Measurements from ENCODE around the gene RMDN3.

The RMDN3 gene

DNA sequence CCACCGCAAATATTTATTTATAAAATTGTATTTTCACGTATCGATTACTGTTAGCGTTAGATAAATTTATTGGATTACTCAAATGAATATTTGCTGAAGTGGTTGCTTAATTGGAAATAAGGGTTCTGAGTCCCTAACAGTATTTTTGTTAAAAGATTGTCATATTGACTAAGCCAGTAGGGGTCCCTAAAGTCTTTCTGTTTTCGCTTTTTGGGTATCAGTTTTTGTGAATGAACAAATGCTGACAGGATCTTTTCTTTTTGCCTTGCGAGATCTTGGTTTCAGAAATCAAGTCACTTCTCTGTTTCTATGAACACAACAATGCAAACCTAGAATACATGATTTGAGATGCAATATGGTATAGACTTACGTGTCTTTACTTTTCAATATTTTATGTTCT lies 53.0 kb downstream of the RMDN3 start:
- peak overlapping the region in 1 of 2 donors; percentile 22 for H3K27ac ChIP-seq (ENCODE audit: low read depth in 2 of 2, low read length in 2 of 2)

DNA sequence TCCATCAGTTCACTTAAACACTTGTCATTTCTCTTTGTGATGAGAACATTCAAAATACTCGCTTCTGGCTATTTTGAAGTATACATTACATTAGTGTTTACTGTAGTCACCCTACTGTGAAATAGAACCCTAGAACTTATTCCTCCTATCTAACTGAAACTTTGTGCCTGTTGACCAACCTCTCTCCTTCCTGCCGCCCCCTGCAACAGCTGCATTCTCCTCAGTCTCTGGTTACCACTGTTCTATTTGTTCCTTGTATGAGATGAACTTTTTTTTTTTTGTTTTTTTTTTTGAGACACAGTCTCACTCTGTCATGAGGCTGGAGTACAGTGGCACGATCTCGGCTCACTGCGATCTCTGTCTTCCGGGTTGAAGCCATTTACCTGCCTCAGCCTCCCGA lies 57.1 kb downstream of the RMDN3 start:
- no peaks in the 10 kb centered on the region for H3K36me3 ChIP-seq (ENCODE audit: control insufficient read depth in 2 of 2, insufficient read depth in 2 of 2, low read length in 2 of 2)
- no peaks in the 10 kb centered on the region for H3K27me3 ChIP-seq (ENCODE audit: control insufficient read depth in 2 of 2, insufficient read depth in 2 of 2, low read length in 2 of 2)
- H3K4me1 ChIP-seq (ENCODE audit: control insufficient read depth in 2 of 2, insufficient read depth in 2 of 2, low read length in 2 of 2), result peaks cover 16 to 20% of the 10 kb centered on the region in 2 donors
- H3K9me3 ChIP-seq (ENCODE audit: control insufficient read depth in 2 of 2, low read length in 2 of 2), result no peaks in the 10 kb centered on the region
- no peak overlapping the region for H3K27ac ChIP-seq (ENCODE audit: low read depth in 2 of 2, low read length in 2 of 2)
- H3K9ac ChIP-seq (ENCODE audit: low read depth in 1 of 2, low read length in 2 of 2), result no peak overlapping the region
- H3K4me3 ChIP-seq (ENCODE audit: low read length in 2 of 2), result no peak overlapping the region

More for the DNA sequence above, 53.0 kb downstream of the RMDN3 start:
- H3K9ac ChIP-seq (ENCODE audit: low read depth in 1 of 2, low read length in 2 of 2), result no peak overlapping the region
- no peaks in the 10 kb centered on the region for H3K9me3 ChIP-seq (ENCODE audit: control insufficient read depth in 2 of 2, low read length in 2 of 2)
- H3K27me3 ChIP-seq (ENCODE audit: control insufficient read depth in 2 of 2, insufficient read depth in 2 of 2, low read length in 2 of 2), result no peaks in the 10 kb centered on the region
- no peak overlapping the region for H3K4me3 ChIP-seq (ENCODE audit: low read length in 2 of 2)
- peaks cover 3 to 8% of the 10 kb centered on the region in 2 donors for H3K4me1 ChIP-seq (ENCODE audit: control insufficient read depth in 2 of 2, insufficient read depth in 2 of 2, low read length in 2 of 2)
- no peaks in the 10 kb centered on the region for H3K36me3 ChIP-seq (ENCODE audit: control insufficient read depth in 2 of 2, insufficient read depth in 2 of 2, low read length in 2 of 2)

DNA sequence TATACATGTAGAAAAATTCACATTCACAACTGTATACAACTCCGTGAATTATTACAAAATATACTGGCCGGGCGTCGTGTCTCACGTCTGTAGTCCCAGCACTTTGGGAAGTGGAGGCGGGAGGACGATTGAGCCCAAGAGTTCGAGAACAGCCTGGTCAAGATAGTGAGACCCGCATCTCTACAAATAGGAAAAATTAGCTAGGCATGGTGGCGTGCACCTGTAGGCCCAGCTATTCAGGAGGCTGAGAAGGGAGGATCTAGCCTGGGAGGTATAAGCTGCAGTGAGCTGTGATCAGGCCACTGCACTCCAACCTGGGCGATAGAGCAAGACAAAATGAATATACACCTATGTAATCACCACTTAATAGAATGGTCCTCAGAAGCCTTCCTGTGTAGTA lies 58.8 kb downstream of the RMDN3 start:
- Histone ChIP-seq H3K9me3 (ENCODE audit: control insufficient read depth in 2 of 2, low read length in 2 of 2) (no peaks in the 10 kb centered on the region), H3K36me3 (ENCODE audit: control insufficient read depth in 2 of 2, insufficient read depth in 2 of 2, low read length in 2 of 2) (no peaks in the 10 kb centered on the region), H3K4me1 (ENCODE audit: control insufficient read depth in 2 of 2, insufficient read depth in 2 of 2, low read length in 2 of 2) (peaks cover 18 to 20% of the 10 kb centered on the region in 2 donors), H3K27ac (ENCODE audit: low read depth in 2 of 2, low read length in 2 of 2) (no peak overlapping the region), H3K27me3 (ENCODE audit: control insufficient read depth in 2 of 2, insufficient read depth in 2 of 2, low read length in 2 of 2) (no peaks in the 10 kb centered on the region), H3K9ac (ENCODE audit: low read depth in 1 of 2, low read length in 2 of 2) (no peak overlapping the region), H3K4me3 (ENCODE audit: low read length in 2 of 2) (peak overlapping the region in 1 of 2 donors; percentile 95)

DNA sequence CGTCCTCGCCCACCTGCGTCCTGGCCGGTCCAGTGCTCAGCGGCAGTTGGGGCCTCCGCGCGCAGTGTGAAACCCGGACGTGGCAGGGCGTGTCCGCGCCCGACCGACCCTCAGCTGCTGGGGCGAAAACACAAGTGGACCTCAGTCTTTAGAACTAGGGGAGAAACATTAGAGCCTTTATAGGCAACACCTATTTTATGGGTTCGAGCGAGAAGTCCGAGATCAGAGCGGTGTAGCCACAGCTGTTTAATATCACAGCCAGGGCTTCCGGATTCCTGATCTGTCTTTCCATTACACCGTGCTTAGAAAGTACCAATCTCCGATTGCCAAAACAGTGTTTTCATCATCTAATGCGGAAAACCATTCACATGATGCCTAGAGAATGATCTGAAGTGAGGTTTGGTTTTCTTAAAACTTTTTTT lies 59.6 kb downstream of the RMDN3 start:
- Histone ChIP-seq H3K27ac (ENCODE audit: low read depth in 2 of 2, low read length in 2 of 2) (peak overlapping the region; percentile 100), H3K9ac (ENCODE audit: low read depth in 1 of 2, low read length in 2 of 2) (peak overlapping the region; percentile 65 to 99)

DNA sequence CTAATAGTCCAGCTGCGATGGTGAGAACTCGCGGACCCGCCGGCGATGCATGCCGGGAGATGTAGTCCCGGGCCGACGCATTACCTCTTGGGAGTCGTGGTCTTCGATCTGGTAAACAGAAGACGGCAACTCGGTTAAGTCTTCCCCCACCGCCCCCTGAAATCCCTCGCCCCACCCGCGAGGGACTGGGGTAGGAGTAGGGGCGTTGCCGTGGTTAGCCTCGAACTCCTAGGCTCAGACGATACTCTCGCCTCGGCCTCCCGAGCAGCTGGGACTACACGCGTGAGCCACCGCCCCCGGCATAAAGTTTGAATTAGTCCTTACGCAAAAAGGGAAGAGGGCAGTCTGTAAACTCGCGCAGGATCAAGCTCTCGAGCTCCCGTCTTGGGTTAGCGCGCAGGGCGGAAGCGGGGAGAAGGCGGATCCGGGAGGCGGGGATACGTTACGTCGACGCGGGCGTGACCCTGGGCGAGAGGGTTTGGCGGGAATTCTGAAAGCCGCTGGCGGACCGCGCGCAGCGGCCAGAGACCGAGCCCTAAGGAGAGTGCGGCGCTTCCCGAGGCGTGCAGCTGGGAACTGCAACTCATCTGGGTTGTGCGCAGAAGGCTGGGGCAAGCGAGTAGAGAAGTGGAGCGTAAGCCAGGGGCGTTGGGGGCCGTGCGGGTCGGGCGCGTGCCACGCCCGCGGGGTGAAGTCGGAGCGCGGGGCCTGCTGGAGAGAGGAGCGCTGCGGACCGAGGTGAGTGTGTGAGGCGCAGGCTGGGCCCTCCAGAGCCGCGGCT lies 60.2 kb downstream of the RMDN3 start, which contains the start of gene RAD51:
Gene RAD51, plus strand, starts transcription at position 487 of the 781 bp plus-strand sequence. CDS start 3,585 bp downstream, outside the sequence.
- Histone ChIP-seq H3K4me1 (ENCODE audit: control insufficient read depth in 2 of 2, insufficient read depth in 2 of 2, low read length in 2 of 2) (peaks cover 15 to 20% of the 10 kb centered on the region in 2 donors), H3K27me3 (ENCODE audit: control insufficient read depth in 2 of 2, insufficient read depth in 2 of 2, low read length in 2 of 2) (no peaks in the 10 kb centered on the region), H3K4me3 (ENCODE audit: low read length in 2 of 2) (peak within 1 kb of the TSS; percentile 95 to 98), H3K27ac (ENCODE audit: low read depth in 2 of 2, low read length in 2 of 2) (peak within 1 kb of the TSS; percentile 100), H3K9me3 (ENCODE audit: control insufficient read depth in 2 of 2, low read length in 2 of 2) (no peaks in the 10 kb centered on the region), H3K9ac (ENCODE audit: low read depth in 1 of 2, low read length in 2 of 2) (peak within 1 kb of the TSS; percentile 98 to 99), H3K36me3 (ENCODE audit: control insufficient read depth in 2 of 2, insufficient read depth in 2 of 2, low read length in 2 of 2) (no peaks in the 10 kb centered on the region)

More for the DNA sequence above, 59.6 kb downstream of the RMDN3 start:
- H3K27me3 ChIP-seq (ENCODE audit: control insufficient read depth in 2 of 2, insufficient read depth in 2 of 2, low read length in 2 of 2), result no peaks in the 10 kb centered on the region
- H3K4me3 ChIP-seq (ENCODE audit: low read length in 2 of 2), result peak overlapping the region; percentile 95 to 98
- H3K9me3 ChIP-seq (ENCODE audit: control insufficient read depth in 2 of 2, low read length in 2 of 2), result no peaks in the 10 kb centered on the region
- no peaks in the 10 kb centered on the region for H3K36me3 ChIP-seq (ENCODE audit: control insufficient read depth in 2 of 2, insufficient read depth in 2 of 2, low read length in 2 of 2)
- peaks cover 15 to 20% of the 10 kb centered on the region in 2 donors for H3K4me1 ChIP-seq (ENCODE audit: control insufficient read depth in 2 of 2, insufficient read depth in 2 of 2, low read length in 2 of 2)

DNA sequence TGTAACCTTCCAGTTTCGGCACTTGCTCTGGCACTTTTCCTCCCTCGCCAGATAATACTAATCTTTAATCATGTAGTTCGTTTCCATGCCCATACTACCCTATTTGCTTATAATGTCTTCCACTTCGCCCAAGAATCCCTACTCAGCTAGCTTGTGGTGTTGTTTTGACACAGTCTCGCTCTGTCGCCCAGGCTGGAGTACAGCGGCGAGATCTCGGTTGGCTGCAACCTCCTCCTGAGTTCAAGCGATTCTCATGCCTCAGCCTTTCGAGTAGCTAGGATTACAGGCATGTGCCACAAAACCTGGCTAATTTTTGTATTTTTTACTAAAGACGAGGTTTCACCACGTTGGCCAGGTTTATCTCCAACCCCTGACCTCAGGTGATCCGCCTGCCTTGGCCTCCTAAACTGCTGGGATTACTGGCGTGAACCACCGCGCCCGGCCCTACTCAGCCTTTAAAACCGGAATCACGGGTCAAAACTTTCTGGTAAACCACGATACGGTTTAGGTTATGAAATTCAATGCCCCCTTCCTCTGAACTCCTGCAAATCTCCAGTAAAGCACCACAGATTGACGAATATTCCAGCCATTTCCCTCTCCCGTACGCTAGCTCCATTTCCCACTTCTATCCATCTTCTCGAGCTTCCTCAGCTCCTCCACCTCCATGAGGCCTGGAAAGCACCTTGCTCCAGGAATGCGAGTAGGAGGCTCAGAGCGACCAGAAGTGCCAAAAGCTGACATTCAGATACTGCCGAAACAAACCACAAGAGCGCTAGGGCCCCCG lies 61.0 kb downstream of the RMDN3 start:
- H3K4me3 ChIP-seq (ENCODE audit: low read length in 2 of 2), result peak overlapping the region; percentile 95 to 98
- H3K27ac ChIP-seq (ENCODE audit: low read depth in 2 of 2, low read length in 2 of 2), result peak overlapping the region; percentile 100
- peak overlapping the region; percentile 98 to 99 for H3K9ac ChIP-seq (ENCODE audit: low read depth in 1 of 2, low read length in 2 of 2)
- no peaks in the 10 kb centered on the region for H3K36me3 ChIP-seq (ENCODE audit: control insufficient read depth in 2 of 2, insufficient read depth in 2 of 2, low read length in 2 of 2)
- peaks cover 15 to 20% of the 10 kb centered on the region in 2 donors for H3K4me1 ChIP-seq (ENCODE audit: control insufficient read depth in 2 of 2, insufficient read depth in 2 of 2, low read length in 2 of 2)
- H3K9me3 ChIP-seq (ENCODE audit: control insufficient read depth in 2 of 2, low read length in 2 of 2), result no peaks in the 10 kb centered on the region
- no peaks in the 10 kb centered on the region for H3K27me3 ChIP-seq (ENCODE audit: control insufficient read depth in 2 of 2, insufficient read depth in 2 of 2, low read length in 2 of 2)

DNA sequence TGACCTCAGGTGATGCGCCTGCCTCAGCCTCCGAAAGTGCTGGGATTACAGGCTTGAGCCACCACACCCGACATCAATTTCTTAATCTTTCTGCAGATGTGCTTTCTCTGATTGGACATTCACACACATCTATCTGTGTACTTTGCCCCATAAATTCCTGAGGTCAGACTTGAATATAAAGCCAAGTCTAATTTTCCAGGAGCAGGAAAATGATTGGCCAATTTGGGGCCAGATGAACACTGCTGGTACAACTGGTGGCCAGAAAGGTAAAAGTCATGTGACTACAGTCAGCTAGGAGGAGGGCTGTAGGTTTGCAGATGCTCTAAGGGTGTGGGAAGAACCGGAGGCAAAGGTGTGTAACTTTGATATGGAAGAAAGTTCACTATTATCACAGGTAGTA lies 63.3 kb downstream of the RMDN3 start:
- no peak overlapping the region for H3K27ac ChIP-seq (ENCODE audit: low read depth in 2 of 2, low read length in 2 of 2)
- no peak overlapping the region for H3K4me3 ChIP-seq (ENCODE audit: low read length in 2 of 2)
- no peak overlapping the region for H3K9ac ChIP-seq (ENCODE audit: low read depth in 1 of 2, low read length in 2 of 2)
- H3K9me3 ChIP-seq (ENCODE audit: control insufficient read depth in 2 of 2, low read length in 2 of 2), result no peaks in the 10 kb centered on the region
- no peaks in the 10 kb centered on the region for H3K36me3 ChIP-seq (ENCODE audit: control insufficient read depth in 2 of 2, insufficient read depth in 2 of 2, low read length in 2 of 2)
- peaks cover 15 to 20% of the 10 kb centered on the region in 2 donors for H3K4me1 ChIP-seq (ENCODE audit: control insufficient read depth in 2 of 2, insufficient read depth in 2 of 2, low read length in 2 of 2)
- H3K27me3 ChIP-seq (ENCODE audit: control insufficient read depth in 2 of 2, insufficient read depth in 2 of 2, low read length in 2 of 2), result no peaks in the 10 kb centered on the region

DNA sequence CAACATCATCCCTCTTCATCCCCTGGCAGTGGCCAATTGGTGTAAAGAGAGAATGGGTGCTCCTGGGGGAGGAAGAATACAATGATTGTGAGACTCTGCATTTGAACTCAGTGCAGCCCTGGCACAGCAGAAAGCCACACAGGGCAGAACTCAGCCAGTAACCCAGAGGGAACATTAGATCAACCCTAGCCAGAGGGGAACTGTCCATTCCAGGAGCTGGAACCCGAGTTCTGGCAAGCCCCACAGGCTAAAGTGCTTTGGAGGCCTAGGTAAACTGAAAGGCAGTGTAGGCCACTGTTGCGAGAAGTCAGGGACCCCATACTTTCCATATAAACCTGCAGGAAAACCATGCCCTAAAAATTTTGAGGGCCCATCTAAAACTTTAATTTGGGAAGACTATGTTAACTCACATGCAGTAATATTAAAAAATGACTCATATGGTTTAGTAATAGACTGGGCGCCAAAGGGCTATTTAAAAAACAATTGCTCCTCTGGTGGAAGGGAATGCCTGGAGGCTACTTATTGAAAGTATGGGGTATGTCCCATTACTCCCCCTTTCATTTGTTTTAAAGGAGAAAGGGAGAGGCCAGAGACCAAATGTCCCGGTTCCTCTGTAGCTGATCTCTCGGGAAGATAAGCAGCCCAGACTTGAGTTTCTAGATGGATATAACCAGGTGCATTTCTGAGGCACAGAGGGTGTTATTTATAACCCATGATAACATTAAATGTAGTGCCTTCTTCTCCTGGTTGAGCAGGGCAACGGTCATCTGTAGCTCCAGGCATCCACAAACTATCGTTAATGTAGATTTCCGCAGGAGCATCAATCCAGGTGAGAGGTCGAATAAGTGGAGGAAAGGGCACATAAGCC lies 65.9 kb downstream of the RMDN3 start:
- no peaks in the 10 kb centered on the region for H3K36me3 ChIP-seq (ENCODE audit: control insufficient read depth in 2 of 2, insufficient read depth in 2 of 2, low read length in 2 of 2)
- H3K27me3 ChIP-seq (ENCODE audit: control insufficient read depth in 2 of 2, insufficient read depth in 2 of 2, low read length in 2 of 2), result no peaks in the 10 kb centered on the region
- H3K9me3 ChIP-seq (ENCODE audit: control insufficient read depth in 2 of 2, low read length in 2 of 2), result no peaks in the 10 kb centered on the region
- no peak overlapping the region for H3K27ac ChIP-seq (ENCODE audit: low read depth in 2 of 2, low read length in 2 of 2)
- no peak overlapping the region for H3K9ac ChIP-seq (ENCODE audit: low read depth in 1 of 2, low read length in 2 of 2)
- H3K4me1 ChIP-seq (ENCODE audit: control insufficient read depth in 2 of 2, insufficient read depth in 2 of 2, low read length in 2 of 2), result peaks cover 7 to 12% of the 10 kb centered on the region in 2 donors
- H3K4me3 ChIP-seq (ENCODE audit: low read length in 2 of 2), result no peak overlapping the region

Data from mucosa of rectum (tissue), 2 donors.